ENCODE data around the gene DYSF. TPM values are rescaled to one million over a fixed set of nuclear protein-coding genes. Genes with fewer than 3 reads are reported as not detected.

Gene DYSF
- total and polyA plus RNA-seq, 2 donors (not counting 1 experiment from before 2014, with no cell fraction given), result 0.17 to 0.43 TPM

DNA sequence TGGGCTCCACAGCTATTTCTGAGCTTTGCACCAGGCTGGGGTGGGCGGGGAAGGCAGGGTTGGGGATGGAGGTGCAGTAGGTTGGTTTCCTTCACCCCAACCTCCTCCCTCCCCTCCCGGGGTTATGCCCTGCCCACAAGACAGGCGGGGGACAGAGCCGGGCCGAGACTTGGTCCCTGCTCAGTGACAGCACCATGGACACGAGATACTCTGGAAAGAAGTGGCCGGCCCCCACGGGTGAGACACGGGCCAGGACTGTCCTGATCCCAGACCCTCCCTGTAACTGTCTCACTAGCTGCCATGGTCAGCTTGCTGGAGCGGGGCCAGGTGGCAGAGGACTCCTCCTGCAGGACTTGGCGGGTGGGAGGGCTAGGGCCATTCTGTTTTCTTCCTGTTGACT lies 59.7 kb downstream of the DYSF start:
- no peak overlapping the region for H3K27ac Mint-ChIP-seq
- no peak for DNase-seq
- ChIA-PET POLR2A (no interaction called here), CTCF (interaction anchor here (1.0 to 15.5 kb wide), 5 partner anchors 214 to 358 kb away, joined by 3 to 350 read pairs (median 5); no protein-coding TSS in a partner anchor)
- intact Hi-C loops (cut with micrococcal nuclease), result no loop called here
- peaks cover 11% of the 10 kb centered on the region for H3K27me3 Mint-ChIP-seq
- TF ChIP-seq CTCF (IDR thresholded peaks at IDR 0.05), result no peak
- TF ChIP-seq EZH2 (IDR thresholded peaks at IDR 0.05; ENCODE audit: borderline replicate concordance, insufficient read depth, low read depth, low read length, poor library complexity, severe bottlenecking), result no peak
- no peaks in the 10 kb centered on the region for H3K27me3 ChIP-seq (replicated peaks in 1 of 4; ENCODE audit: control extremely low read depth in 1 of 4, control insufficient read depth in 3 of 4, insufficient read depth in 4 of 4, low read length in 3 of 4)
- no peak overlapping the region for H2AFZ ChIP-seq (ENCODE audit: insufficient read depth, low read depth, low read length, poor library complexity, severe bottlenecking)
- H3K9me3 ChIP-seq (ENCODE audit: control extremely low read depth in 1 of 3, control insufficient read depth in 2 of 3, insufficient read depth in 1 of 3, low read length in 2 of 3), result no peaks in the 10 kb centered on the region
- H3K9me3 Mint-ChIP-seq (ENCODE audit: insufficient read depth), result no peaks in the 10 kb centered on the region
- no peak overlapping the region for H3K4me3 ChIP-seq (ENCODE audit: control extremely low read depth in 1 of 5, extremely low read depth in 1 of 5, insufficient read depth in 1 of 5, low read depth in 2 of 5, low read length in 4 of 5)
- H3K4me1 Mint-ChIP-seq, result peaks cover 2% of the 10 kb centered on the region
- no peaks in the 10 kb centered on the region for H3K4me1 ChIP-seq (ENCODE audit: control insufficient read depth in 2 of 2, insufficient read depth in 2 of 2, low read length in 2 of 2)
- no peak overlapping the region for H3K27ac ChIP-seq (ENCODE audit: low read length in 2 of 2)
- no peaks in the 10 kb centered on the region for H3K79me2 ChIP-seq (ENCODE audit: control insufficient read depth, insufficient read depth, low read length)
- H3K4me3 Mint-ChIP-seq, result no peak overlapping the region
- H3K9ac ChIP-seq (ENCODE audit: low read length), result no peak overlapping the region
- WGBS (ENCODE audit: insufficient coverage), result 90% methylated on average over 10 of the region's 11 CpGs
- no peaks in the 10 kb centered on the region for H3K36me3 ChIP-seq (replicated peaks in 1 of 2; ENCODE audit: control extremely low read depth in 1 of 2, control insufficient read depth in 1 of 2, extremely low read depth in 1 of 2, insufficient read depth in 2 of 2, low read length in 1 of 2)
- ATAC-seq (ENCODE audit: low read depth), result no peak
- no peak overlapping the region for H3K4me2 ChIP-seq (replicated peaks; ENCODE audit: low read depth, low read length, poor library complexity, severe bottlenecking)
- no peaks in the 10 kb centered on the region for H4K20me1 ChIP-seq (ENCODE audit: control insufficient read depth, insufficient read depth, low read length, poor library complexity, severe bottlenecking)

DNA sequence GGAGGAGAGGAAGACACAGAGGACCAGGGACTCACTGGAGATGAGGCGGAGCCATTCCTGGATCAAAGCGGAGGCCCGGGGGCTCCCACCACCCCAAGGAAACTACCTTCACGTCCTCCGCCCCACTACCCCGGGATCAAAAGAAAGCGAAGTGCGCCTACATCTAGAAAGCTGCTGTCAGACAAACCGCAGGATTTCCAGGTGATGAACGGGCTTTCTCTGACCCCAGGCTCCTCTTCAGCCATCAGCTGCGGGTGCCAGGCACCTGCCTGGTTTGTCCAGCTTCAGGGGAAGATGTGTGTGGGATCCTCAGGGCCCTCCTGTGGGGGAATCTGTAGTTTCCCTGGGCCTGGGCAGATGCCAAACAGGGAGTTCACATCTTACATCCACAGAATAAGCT lies 60.4 kb downstream of the DYSF start:
- Histone ChIP-seq H3K4me1 (ENCODE audit: control insufficient read depth in 2 of 2, insufficient read depth in 2 of 2, low read length in 2 of 2) (no peaks in the 10 kb centered on the region), H3K9ac (ENCODE audit: low read length) (no peak overlapping the region), H3K36me3 (replicated peaks in 1 of 2; ENCODE audit: control extremely low read depth in 1 of 2, control insufficient read depth in 1 of 2, extremely low read depth in 1 of 2, insufficient read depth in 2 of 2, low read length in 1 of 2) (no peaks in the 10 kb centered on the region), H4K20me1 (ENCODE audit: control insufficient read depth, insufficient read depth, low read length, poor library complexity, severe bottlenecking) (no peaks in the 10 kb centered on the region), H3K4me2 (replicated peaks; ENCODE audit: low read depth, low read length, poor library complexity, severe bottlenecking) (no peak overlapping the region), H3K4me3 (ENCODE audit: control extremely low read depth in 1 of 5, extremely low read depth in 1 of 5, insufficient read depth in 1 of 5, low read depth in 2 of 5, low read length in 4 of 5) (no peak overlapping the region), H2AFZ (ENCODE audit: insufficient read depth, low read depth, low read length, poor library complexity, severe bottlenecking) (no peak overlapping the region), H3K27ac (ENCODE audit: low read length in 2 of 2) (no peak overlapping the region), H3K9me3 (ENCODE audit: control extremely low read depth in 1 of 3, control insufficient read depth in 2 of 3, insufficient read depth in 1 of 3, low read length in 2 of 3) (no peaks in the 10 kb centered on the region), H3K27me3 (replicated peaks in 1 of 4; ENCODE audit: control extremely low read depth in 1 of 4, control insufficient read depth in 3 of 4, insufficient read depth in 4 of 4, low read length in 3 of 4) (no peaks in the 10 kb centered on the region), H3K79me2 (ENCODE audit: control insufficient read depth, insufficient read depth, low read length) (no peaks in the 10 kb centered on the region)
- Mint-ChIP-seq H3K4me1 (peaks cover 2% of the 10 kb centered on the region), H3K27me3 (peaks cover 8% of the 10 kb centered on the region), H3K4me3 (no peak overlapping the region), H3K9me3 (ENCODE audit: insufficient read depth) (no peaks in the 10 kb centered on the region), H3K27ac (no peak overlapping the region)
- intact Hi-C loops (cut with micrococcal nuclease), result no loop called here
- DNase-seq (no peak), ATAC-seq (ENCODE audit: low read depth) (no peak)
- ChIA-PET CTCF (interaction anchor here (0.5 to 15.5 kb wide), 7 partner anchors 8 to 1825 kb away, joined by 3 to 350 read pairs (median 4); no protein-coding TSS in a partner anchor), POLR2A (no interaction called here)
- TF ChIP-seq CTCF (IDR thresholded peaks at IDR 0.05) (no peak), EZH2 (IDR thresholded peaks at IDR 0.05; ENCODE audit: borderline replicate concordance, insufficient read depth, low read depth, low read length, poor library complexity, severe bottlenecking) (no peak)
- 93% methylated on average over 10 of the region's 11 CpGs for WGBS (ENCODE audit: insufficient coverage)

Data from B cell (primary cell).